CD4-positive, alpha-beta memory T cell (primary cell): ENCODE measurements around the gene COL8A2. TPM values are rescaled to one million over a fixed set of nuclear protein-coding genes. Genes with fewer than 3 reads are reported as not detected.

Experiments
- CTCF ChIA-PET: fragments of 350-600 bp; sonication (Branson Sonifier 250); formaldehyde crosslinking; loops from one replicate; lab custom pipeline; 2021; ENCODE audit warnings: inconsistent platforms; ENCODE audit not compliant: partially characterized antibody; lab: Charles Lee
- POLR2A ChIA-PET: fragments of 350-600 bp; sonication (Branson Sonifier 250); formaldehyde crosslinking; loops from one replicate; lab custom pipeline; 2021; ENCODE audit not compliant: partially characterized antibody; lab: Charles Lee
- DNase-seq, 5 donors: peaks; one replicate each; pipeline versions ENCODE4 v3.0.0 to v3.0.0-alpha.2; 2020 to 2022; ENCODE audit warnings: mixed read lengths in 1 of 5
- H3K27ac ChIP-seq: one replicate; pipeline ENCODE4 v1.7.0; 2013; ENCODE audit warnings: low read depth, low read length
- H3K27me3 ChIP-seq: 2 replicates; pipeline ENCODE4 v1.7.0; 2013; ENCODE audit warnings: mild to moderate bottlenecking, low read length, moderate library complexity; ENCODE audit not compliant: insufficient read depth
- H3K36me3 ChIP-seq: 2 replicates; pipeline ENCODE4 v1.7.0; 2013; ENCODE audit warnings: mild to moderate bottlenecking, low read length, moderate library complexity; ENCODE audit not compliant: insufficient read depth
- H3K4me1 ChIP-seq: 2 replicates; pipeline ENCODE4 v1.7.0; 2013; ENCODE audit warnings: mild to moderate bottlenecking, low read length, moderate library complexity; ENCODE audit not compliant: insufficient read depth
- H3K4me3 ChIP-seq, 2 donors: one replicate each; pipeline ENCODE4 v1.7.0; 2013; ENCODE audit warnings: low read length in 2 of 2, mild to moderate bottlenecking in 1 of 2
- H3K9me3 ChIP-seq, 2 donors: one replicate each; pipeline ENCODE4 v1.7.0; 2013; ENCODE audit warnings: low read length in 2 of 2, control low read depth in 1 of 2; ENCODE audit not compliant: control insufficient read depth in 1 of 2
- H3K27ac Mint-ChIP-seq, 7 donors: one replicate each; pipeline ENCODE4 v1.8.0; 2020 to 2021; ENCODE audit warnings: mixed read lengths in 7 of 7, mild to moderate bottlenecking in 6 of 7, inconsistent platforms in 3 of 7, moderate library complexity in 3 of 7
- H3K27me3 Mint-ChIP-seq, 2 donors: one replicate each; pipeline ENCODE4 v1.8.0; 2020 to 2021; ENCODE audit warnings: mixed read lengths in 2 of 2
- H3K36me3 Mint-ChIP-seq, 2 donors: one replicate each; pipeline ENCODE4 v1.8.0; 2020 to 2021; ENCODE audit warnings: mixed read lengths in 2 of 2, inconsistent platforms in 1 of 2, mild to moderate bottlenecking in 1 of 2
- H3K4me1 Mint-ChIP-seq, 4 donors: one replicate each; pipeline ENCODE4 v1.8.0; 2020 to 2021; ENCODE audit warnings: mixed read lengths in 4 of 4, mild to moderate bottlenecking in 1 of 4
- H3K4me3 Mint-ChIP-seq, 8 donors: one replicate each; pipeline ENCODE4 v1.8.0; 2020 to 2021; ENCODE audit warnings: mixed read lengths in 8 of 8, mild to moderate bottlenecking in 7 of 8, moderate library complexity in 6 of 8, inconsistent platforms in 3 of 8
- H3K9me3 Mint-ChIP-seq, 8 donors: one replicate each; pipeline ENCODE4 v1.8.0; 2020 to 2021; ENCODE audit warnings: mixed read lengths in 8 of 8, mild to moderate bottlenecking in 5 of 8, inconsistent platforms in 3 of 8, moderate library complexity in 1 of 8
- intact Hi-C: fragments of 100-400 bp; cut with micrococcal nuclease; formaldehyde crosslinking; loops from one replicate; pipeline ENCODE4 v1.15.1; 2023
- polyA plus RNA-seq, 2 donors: library from polyadenylated mRNA; unstranded; fragments of 300-500 nt; fragmentation: Illumina TruSeq; gene quantifications; one replicate each; pipeline ENCODE4 v1.2.3, GENCODE V29; 2021
- total RNA-seq, 2 experiments: library from RNA; stranded (reverse); gene quantifications; one replicate each; pipeline ENCODE4 v1.2.3, GENCODE V29; 2021

Gene COL8A2
- total and polyA plus RNA-seq, 4 experiments from 2014 or later, result 0.25 to 0.26 TPM; not detected in 2

DNA sequence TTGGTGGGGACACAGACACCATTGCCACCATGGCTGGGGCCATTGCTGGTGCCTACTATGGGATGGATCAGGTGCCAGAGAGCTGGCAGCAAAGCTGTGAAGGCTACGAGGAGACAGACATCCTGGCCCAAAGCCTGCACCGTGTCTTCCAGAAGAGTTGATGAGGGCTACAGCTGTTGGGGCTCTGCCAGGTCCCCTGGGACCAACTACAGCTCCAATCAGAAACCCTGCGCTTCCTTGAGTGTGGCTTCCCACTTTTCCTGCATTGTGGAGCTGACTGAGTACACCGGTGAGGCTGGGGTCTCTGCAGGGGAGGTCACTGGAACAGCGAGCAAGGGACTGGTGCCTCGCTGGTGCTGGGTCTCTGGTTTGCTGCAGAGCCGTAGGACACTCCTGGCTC, 31.8 kb downstream of the COL8A2 start:
- Histone ChIP-seq H3K4me3 (no peak overlapping the region), H3K9me3 (no peaks in the 10 kb centered on the region), H3K36me3 (peaks cover 51% of the 10 kb centered on the region), H3K4me1 (peaks cover 16% of the 10 kb centered on the region), H3K27me3 (no peaks in the 10 kb centered on the region), H3K27ac (no peak overlapping the region)
- no peak overlapping the region for H3K27ac Mint-ChIP-seq
- CTCF ChIA-PET, result interaction anchor here (1.2 to 1.4 kb wide), 2 partner anchors 10 to 193 kb away, joined by 4 to 5 read pairs; no protein-coding TSS in a partner anchor
- peaks cover 13 to 43% of the 10 kb centered on the region in 2 donors for H3K36me3 Mint-ChIP-seq
- POLR2A ChIA-PET, result interaction anchor here (1.5 kb wide), 1 partner anchor 95 kb away, joined by 4 read pairs; no protein-coding TSS in a partner anchor
- DNase-seq, result no peak
- no peaks in the 10 kb centered on the region for H3K9me3 Mint-ChIP-seq
- intact Hi-C loops, result no loop called here
- no peak overlapping the region for H3K4me3 Mint-ChIP-seq
- H3K4me1 Mint-ChIP-seq, result peaks cover 10 to 38% (median 13%) of the 10 kb centered on the region in 4 donors
- no peaks in the 10 kb centered on the region for H3K27me3 Mint-ChIP-seq

DNA sequence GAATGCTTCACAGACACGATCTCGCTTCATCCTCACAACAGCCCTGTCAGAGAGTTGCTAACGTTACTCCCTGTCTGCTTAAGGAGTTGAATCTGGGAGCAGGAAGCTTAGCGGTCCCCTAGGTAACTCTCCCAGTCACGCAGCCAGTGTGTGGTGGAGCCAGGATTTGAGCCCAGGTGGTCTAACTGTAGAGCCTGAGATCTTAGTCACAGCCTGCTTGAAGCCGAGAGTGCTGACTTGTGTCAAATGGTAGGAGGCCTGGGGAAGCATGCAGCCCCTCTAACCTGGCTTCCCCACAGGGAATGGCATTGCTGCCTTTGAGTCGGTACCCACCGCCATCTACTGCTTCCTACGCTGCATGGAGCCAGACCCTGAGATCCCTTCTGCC, 32.2 kb downstream of the COL8A2 start:
- CTCF ChIA-PET, result interaction anchor here (1.1 to 1.4 kb wide), 3 partner anchors 10 to 193 kb away, joined by 4 to 5 read pairs (median 4); no protein-coding TSS in a partner anchor
- Mint-ChIP-seq H3K4me1 (peaks cover 11 to 38% (median 13%) of the 10 kb centered on the region in 4 donors), H3K4me3 (no peak overlapping the region), H3K9me3 (no peaks in the 10 kb centered on the region), H3K36me3 (peaks cover 13 to 43% of the 10 kb centered on the region in 2 donors), H3K27me3 (no peaks in the 10 kb centered on the region), H3K27ac (no peak overlapping the region)
- no peaks in the 10 kb centered on the region for H3K27me3 ChIP-seq
- H3K4me3 ChIP-seq, result no peak overlapping the region
- intact Hi-C loops, result no loop called here
- H3K9me3 ChIP-seq, result no peaks in the 10 kb centered on the region
- H3K4me1 ChIP-seq, result peaks cover 18% of the 10 kb centered on the region
- H3K27ac ChIP-seq, result no peak overlapping the region
- DNase-seq, result no peak
- H3K36me3 ChIP-seq, result peaks cover 51% of the 10 kb centered on the region
- POLR2A ChIA-PET, result interaction anchor here (1.5 kb wide), 1 partner anchor 96 kb away, joined by 4 read pairs; no protein-coding TSS in a partner anchor

DNA sequence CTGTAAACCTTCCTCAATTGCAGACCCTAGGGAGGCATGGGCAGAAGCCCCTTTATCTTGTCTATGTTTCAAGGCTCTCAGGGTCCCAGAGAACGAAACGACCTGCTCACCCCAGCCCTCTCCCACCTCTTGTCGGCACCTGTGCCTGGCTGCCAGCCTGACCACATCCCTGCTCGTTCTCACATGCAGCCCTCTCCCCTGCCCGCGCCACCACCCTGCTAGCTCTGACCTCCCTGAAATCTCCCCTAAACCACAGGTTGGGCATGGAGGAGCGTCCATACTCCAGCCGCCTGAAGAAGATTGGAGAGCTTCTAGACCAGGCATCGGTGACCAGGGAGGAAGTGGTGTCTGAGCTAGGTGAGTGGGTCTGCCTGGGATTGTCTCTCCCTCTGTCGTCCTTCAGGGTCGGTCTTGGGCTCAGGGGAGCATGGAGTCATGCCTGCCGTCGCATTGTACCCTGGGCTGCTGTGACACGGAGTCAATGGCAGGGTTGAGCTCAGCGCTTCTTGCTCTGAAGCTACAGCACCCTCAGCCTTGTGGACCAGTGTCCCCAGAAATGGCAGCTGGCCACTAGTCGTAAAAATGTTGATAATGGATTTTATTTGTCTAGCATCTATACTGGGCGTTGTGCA, 32.7 kb downstream of the COL8A2 start:
- ChIA-PET POLR2A (interaction anchor here (1.5 kb wide), 1 partner anchor 96 kb away, joined by 4 read pairs; no protein-coding TSS in a partner anchor), CTCF (interaction anchor here (1.1 to 1.4 kb wide), 2 partner anchors 43 to 194 kb away, joined by 4 read pairs; no protein-coding TSS in a partner anchor)
- Histone ChIP-seq H3K36me3 (peaks cover 51% of the 10 kb centered on the region), H3K27me3 (no peaks in the 10 kb centered on the region), H3K27ac (no peak overlapping the region), H3K9me3 (no peaks in the 10 kb centered on the region), H3K4me3 (no peak overlapping the region), H3K4me1 (peaks cover 18% of the 10 kb centered on the region)
- Mint-ChIP-seq H3K4me1 (peaks cover 11 to 38% (median 13%) of the 10 kb centered on the region in 4 donors), H3K27me3 (no peaks in the 10 kb centered on the region), H3K36me3 (peaks cover 13 to 43% of the 10 kb centered on the region in 2 donors), H3K9me3 (no peaks in the 10 kb centered on the region), H3K27ac (peak overlapping the region in 2 of 7 donors; percentile 35 to 52), H3K4me3 (no peak overlapping the region)
- DNase-seq, result no peak
- intact Hi-C loops, result no loop called here

GRCh38 chr1:36091698-36092097, 33.3 kb downstream of the COL8A2 start:
- intact Hi-C loops, result no loop called here
- peaks cover 18% of the 10 kb centered on the region for H3K4me1 ChIP-seq
- H3K36me3 Mint-ChIP-seq, result peaks cover 13 to 42% of the 10 kb centered on the region in 2 donors
- H3K9me3 Mint-ChIP-seq, result no peaks in the 10 kb centered on the region
- H3K27ac ChIP-seq, result no peak overlapping the region
- no peaks in the 10 kb centered on the region for H3K9me3 ChIP-seq
- H3K27me3 ChIP-seq, result no peaks in the 10 kb centered on the region
- peaks cover 0 to under 1% of the 10 kb centered on the region in 2 donors for H3K27me3 Mint-ChIP-seq
- no peak for DNase-seq
- peak overlapping the region in 2 of 8 donors; percentile 29 to 39 for H3K4me3 Mint-ChIP-seq
- ChIA-PET POLR2A (interaction anchor here (0.6 kb wide), 1 partner anchor 29 kb away, joined by 4 read pairs; no protein-coding TSS in a partner anchor), CTCF (interaction anchor here (1.0 to 1.1 kb wide), 2 partner anchors 43 to 96 kb away, joined by 3 to 4 read pairs; no protein-coding TSS in a partner anchor)
- peak overlapping the region in 4 of 7 donors; percentile 35 to 74 (median 62) for H3K27ac Mint-ChIP-seq
- H3K4me1 Mint-ChIP-seq, result peaks cover 11 to 38% (median 15%) of the 10 kb centered on the region in 4 donors
- no peak overlapping the region for H3K4me3 ChIP-seq
- H3K36me3 ChIP-seq, result peaks cover 51% of the 10 kb centered on the region

- no peaks in the 10 kb centered on the region for H3K27me3 ChIP-seq
- no peak overlapping the region for H3K4me3 ChIP-seq
- peaks cover 48% of the 10 kb centered on the region for H3K36me3 ChIP-seq
- H3K36me3 Mint-ChIP-seq, result peaks cover 13 to 41% of the 10 kb centered on the region in 2 donors
- peaks cover 18% of the 10 kb centered on the region for H3K4me1 ChIP-seq
- CTCF ChIA-PET, result interaction anchor here (1.0 to 1.1 kb wide), 3 partner anchors 56 to 97 kb away, joined by 3 read pairs; no protein-coding TSS in a partner anchor
- H3K9me3 Mint-ChIP-seq, result no peaks in the 10 kb centered on the region
- H3K4me1 Mint-ChIP-seq, result peaks cover 11 to 38% (median 15%) of the 10 kb centered on the region in 4 donors
- peak overlapping the region in 1 of 7 donors; percentile 52 for H3K27ac Mint-ChIP-seq
- intact Hi-C loops, result no loop called here
- POLR2A ChIA-PET, result interaction anchor here (0.6 kb wide), 1 partner anchor 29 kb away, joined by 4 read pairs; no protein-coding TSS in a partner anchor
- H3K4me3 Mint-ChIP-seq, result no peak overlapping the region
- H3K27me3 Mint-ChIP-seq, result peaks cover 0 to 6% of the 10 kb centered on the region in 2 donors
- H3K9me3 ChIP-seq, result no peaks in the 10 kb centered on the region
- DNase-seq, result no peak
- no peak overlapping the region for H3K27ac ChIP-seq
Observed at GRCh38 chr1:36091141-36091540, 33.9 kb downstream of the COL8A2 start.

DNA sequence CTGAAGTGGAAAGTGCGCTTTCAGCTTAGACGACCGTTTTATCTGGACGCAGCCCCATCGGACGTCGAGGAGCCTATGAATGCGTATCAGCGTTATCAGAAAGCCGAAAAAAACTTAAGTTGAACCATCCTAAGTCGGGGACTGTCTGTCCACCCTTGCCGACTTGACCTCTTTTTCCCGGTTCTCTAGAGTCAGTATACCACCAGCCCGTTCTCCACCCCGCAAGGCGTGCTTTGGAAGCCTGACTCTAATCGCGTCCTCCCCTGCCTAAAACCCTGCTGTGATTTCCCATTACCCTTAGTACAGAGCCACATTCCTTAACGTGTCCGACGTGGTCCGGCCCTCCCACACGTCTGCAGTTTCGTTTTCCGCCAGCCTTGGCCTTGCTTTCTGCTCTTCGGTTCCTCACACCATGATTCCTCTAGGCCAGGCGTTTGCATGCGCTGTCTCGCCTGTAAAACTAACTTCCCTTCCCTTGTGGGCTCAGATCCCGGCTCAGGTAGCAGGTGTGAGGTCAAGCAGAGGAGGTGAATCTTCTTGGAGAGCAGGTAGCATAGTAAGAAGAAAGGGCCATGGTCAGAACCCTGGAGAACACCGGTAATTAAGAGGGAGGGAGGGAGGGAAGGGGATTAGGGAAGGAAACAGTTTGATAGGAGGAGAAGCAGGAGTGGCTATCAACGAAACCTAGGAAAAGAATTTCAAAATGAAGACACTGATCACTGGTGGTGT, 35.5 kb downstream of the COL8A2 start:
- Mint-ChIP-seq H3K36me3 (peaks cover 13 to 33% of the 10 kb centered on the region in 2 donors), H3K27ac (peak overlapping the region; percentile 88 to 99 (median 96)), H3K4me3 (peak overlapping the region; percentile 87 to 98 (median 92)), H3K4me1 (peaks cover 11 to 38% (median 15%) of the 10 kb centered on the region in 4 donors), H3K27me3 (peaks cover 4 to 11% of the 10 kb centered on the region in 2 donors), H3K9me3 (no peaks in the 10 kb centered on the region)
- peak overlapping the region; percentile 17 to 87 for H3K4me3 ChIP-seq
- H3K27ac ChIP-seq, result peak overlapping the region; percentile 92
- H3K27me3 ChIP-seq, result no peaks in the 10 kb centered on the region
- CTCF ChIA-PET, result interaction anchor here (1.2 to 1.7 kb wide), 2 partner anchors 13 to 45 kb away, joined by 3 to 4 read pairs; no protein-coding TSS in a partner anchor
- no peaks in the 10 kb centered on the region for H3K9me3 ChIP-seq
- peak in 1 of 5 donors; percentile 16 for DNase-seq
- H3K4me1 ChIP-seq, result peaks cover 18% of the 10 kb centered on the region
- peaks cover 33% of the 10 kb centered on the region for H3K36me3 ChIP-seq
- POLR2A ChIA-PET, result interaction anchor here (0.7 to 1.2 kb wide), 7 partner anchors 21 to 308 kb away, joined by 3 to 7 read pairs (median 3); partner anchors contain the start of genes AGO3, LSM10, THRAP3 and TRAPPC3
- intact Hi-C loops, result loop anchor here (2.0 to 5.0 kb wide), 3 partner anchors 159 to 375 kb away; partner anchors contain the start of genes AGO3, MRPS15 and STK40
